ENCODE data around the gene RASGEF1C.

RASGEF1C gene

GRCh38 chr5:180084638-180085561 lies 124.1 kb downstream of the RASGEF1C start:
- Histone ChIP-seq H3K9me3 (ENCODE audit: control insufficient read depth in 2 of 2, low read length in 2 of 2) (no peaks in the 10 kb centered on the region), H3K36me3 (ENCODE audit: control insufficient read depth in 2 of 2, insufficient read depth in 2 of 2, low read length in 2 of 2) (no peaks in the 10 kb centered on the region), H3K9ac (ENCODE audit: low read length in 2 of 2) (no peak overlapping the region), H3K4me1 (ENCODE audit: control insufficient read depth, insufficient read depth, low read length) (no peaks in the 10 kb centered on the region), H3K27ac (ENCODE audit: low read length) (no peak overlapping the region), H3K27me3 (ENCODE audit: control insufficient read depth in 1 of 2, insufficient read depth in 2 of 2, low read length in 2 of 2) (peaks cover 0 to 2% of the 10 kb centered on the region in 2 donors), H3K4me3 (ENCODE audit: low read length in 2 of 2) (no peak overlapping the region)

- Histone ChIP-seq H3K4me3 (ENCODE audit: low read length in 2 of 2) (no peak overlapping the region), H3K27ac (ENCODE audit: low read length) (no peak overlapping the region), H3K36me3 (ENCODE audit: control insufficient read depth in 2 of 2, insufficient read depth in 2 of 2, low read length in 2 of 2) (no peaks in the 10 kb centered on the region), H3K4me1 (ENCODE audit: control insufficient read depth, insufficient read depth, low read length) (no peaks in the 10 kb centered on the region), H3K9me3 (ENCODE audit: control insufficient read depth in 2 of 2, low read length in 2 of 2) (no peaks in the 10 kb centered on the region), H3K27me3 (ENCODE audit: control insufficient read depth in 1 of 2, insufficient read depth in 2 of 2, low read length in 2 of 2) (peaks cover 0 to 5% of the 10 kb centered on the region in 2 donors), H3K9ac (ENCODE audit: low read length in 2 of 2) (no peak overlapping the region)
Measured at GRCh38 chr5:180083529-180084060, 125.4 kb downstream of the RASGEF1C start.

- Histone ChIP-seq H3K27ac (ENCODE audit: low read length) (no peak overlapping the region), H3K27me3 (ENCODE audit: control insufficient read depth in 1 of 2, insufficient read depth in 2 of 2, low read length in 2 of 2) (peaks cover 0 to 5% of the 10 kb centered on the region in 2 donors), H3K36me3 (ENCODE audit: control insufficient read depth in 2 of 2, insufficient read depth in 2 of 2, low read length in 2 of 2) (no peaks in the 10 kb centered on the region), H3K9me3 (ENCODE audit: control insufficient read depth in 2 of 2, low read length in 2 of 2) (no peaks in the 10 kb centered on the region), H3K9ac (ENCODE audit: low read length in 2 of 2) (no peak overlapping the region), H3K4me1 (ENCODE audit: control insufficient read depth, insufficient read depth, low read length) (no peaks in the 10 kb centered on the region), H3K4me3 (ENCODE audit: low read length in 2 of 2) (no peak overlapping the region)
Measured at GRCh38 chr5:180082633-180083420, 126.2 kb downstream of the RASGEF1C start.

- H3K4me1 ChIP-seq (ENCODE audit: control insufficient read depth, insufficient read depth, low read length): no peaks in the 10 kb centered on the region
- no peaks in the 10 kb centered on the region for H3K9me3 ChIP-seq (ENCODE audit: control insufficient read depth in 2 of 2, low read length in 2 of 2)
- no peak overlapping the region for H3K9ac ChIP-seq (ENCODE audit: low read length in 2 of 2)
- no peak overlapping the region for H3K4me3 ChIP-seq (ENCODE audit: low read length in 2 of 2)
- H3K36me3 ChIP-seq (ENCODE audit: control insufficient read depth in 2 of 2, insufficient read depth in 2 of 2, low read length in 2 of 2): no peaks in the 10 kb centered on the region
- peaks cover 0 to 5% of the 10 kb centered on the region in 2 donors for H3K27me3 ChIP-seq (ENCODE audit: control insufficient read depth in 1 of 2, insufficient read depth in 2 of 2, low read length in 2 of 2)
- H3K27ac ChIP-seq (ENCODE audit: low read length): no peak overlapping the region
Measured at GRCh38 chr5:180081481-180081880, 127.5 kb downstream of the RASGEF1C start.

- Histone ChIP-seq H3K27me3 (ENCODE audit: control insufficient read depth in 1 of 2, insufficient read depth in 2 of 2, low read length in 2 of 2) (peaks cover 0 to 5% of the 10 kb centered on the region in 2 donors), H3K27ac (ENCODE audit: low read length) (no peak overlapping the region), H3K4me3 (ENCODE audit: low read length in 2 of 2) (no peak overlapping the region), H3K9ac (ENCODE audit: low read length in 2 of 2) (no peak overlapping the region), H3K36me3 (ENCODE audit: control insufficient read depth in 2 of 2, insufficient read depth in 2 of 2, low read length in 2 of 2) (no peaks in the 10 kb centered on the region), H3K4me1 (ENCODE audit: control insufficient read depth, insufficient read depth, low read length) (no peaks in the 10 kb centered on the region), H3K9me3 (ENCODE audit: control insufficient read depth in 2 of 2, low read length in 2 of 2) (no peaks in the 10 kb centered on the region)
Measured at GRCh38 chr5:180080486-180081280, 128.3 kb downstream of the RASGEF1C start.

- no peaks in the 10 kb centered on the region for H3K4me1 ChIP-seq (ENCODE audit: control insufficient read depth, insufficient read depth, low read length)
- H3K36me3 ChIP-seq (ENCODE audit: control insufficient read depth in 2 of 2, insufficient read depth in 2 of 2, low read length in 2 of 2): no peaks in the 10 kb centered on the region
- H3K9me3 ChIP-seq (ENCODE audit: control insufficient read depth in 2 of 2, low read length in 2 of 2): no peaks in the 10 kb centered on the region
- peaks cover 0 to 5% of the 10 kb centered on the region in 2 donors for H3K27me3 ChIP-seq (ENCODE audit: control insufficient read depth in 1 of 2, insufficient read depth in 2 of 2, low read length in 2 of 2)
- H3K27ac ChIP-seq (ENCODE audit: low read length): no peak overlapping the region
- no peak overlapping the region for H3K9ac ChIP-seq (ENCODE audit: low read length in 2 of 2)
- no peak overlapping the region for H3K4me3 ChIP-seq (ENCODE audit: low read length in 2 of 2)
Measured at GRCh38 chr5:180079702-180080466, 129.1 kb downstream of the RASGEF1C start.

GRCh38 chr5:180078348-180078747 lies 130.7 kb downstream of the RASGEF1C start:
- Histone ChIP-seq H3K9me3 (ENCODE audit: control insufficient read depth in 2 of 2, low read length in 2 of 2) (no peaks in the 10 kb centered on the region), H3K4me1 (ENCODE audit: control insufficient read depth, insufficient read depth, low read length) (no peaks in the 10 kb centered on the region), H3K9ac (ENCODE audit: low read length in 2 of 2) (no peak overlapping the region), H3K36me3 (ENCODE audit: control insufficient read depth in 2 of 2, insufficient read depth in 2 of 2, low read length in 2 of 2) (no peaks in the 10 kb centered on the region), H3K4me3 (ENCODE audit: low read length in 2 of 2) (no peak overlapping the region), H3K27ac (ENCODE audit: low read length) (no peak overlapping the region), H3K27me3 (ENCODE audit: control insufficient read depth in 1 of 2, insufficient read depth in 2 of 2, low read length in 2 of 2) (peaks cover 0 to 5% of the 10 kb centered on the region in 2 donors)

GRCh38 chr5:180077594-180078284 lies 131.3 kb downstream of the RASGEF1C start:
- no peak overlapping the region for H3K27ac ChIP-seq (ENCODE audit: low read length)
- H3K9ac ChIP-seq (ENCODE audit: low read length in 2 of 2): no peak overlapping the region
- no peaks in the 10 kb centered on the region for H3K9me3 ChIP-seq (ENCODE audit: control insufficient read depth in 2 of 2, low read length in 2 of 2)
- no peak overlapping the region for H3K4me3 ChIP-seq (ENCODE audit: low read length in 2 of 2)
- H3K4me1 ChIP-seq (ENCODE audit: control insufficient read depth, insufficient read depth, low read length): no peaks in the 10 kb centered on the region
- H3K36me3 ChIP-seq (ENCODE audit: control insufficient read depth in 2 of 2, insufficient read depth in 2 of 2, low read length in 2 of 2): no peaks in the 10 kb centered on the region
- H3K27me3 ChIP-seq (ENCODE audit: control insufficient read depth in 1 of 2, insufficient read depth in 2 of 2, low read length in 2 of 2): peaks cover 0 to 4% of the 10 kb centered on the region in 2 donors

- H3K27me3 ChIP-seq (ENCODE audit: control insufficient read depth in 1 of 2, insufficient read depth in 2 of 2, low read length in 2 of 2): peaks cover 0 to 3% of the 10 kb centered on the region in 2 donors
- H3K9me3 ChIP-seq (ENCODE audit: control insufficient read depth in 2 of 2, low read length in 2 of 2): no peaks in the 10 kb centered on the region
- no peaks in the 10 kb centered on the region for H3K36me3 ChIP-seq (ENCODE audit: control insufficient read depth in 2 of 2, insufficient read depth in 2 of 2, low read length in 2 of 2)
- H3K9ac ChIP-seq (ENCODE audit: low read length in 2 of 2): no peak overlapping the region
- no peak overlapping the region for H3K27ac ChIP-seq (ENCODE audit: low read length)
- no peak overlapping the region for H3K4me3 ChIP-seq (ENCODE audit: low read length in 2 of 2)
- H3K4me1 ChIP-seq (ENCODE audit: control insufficient read depth, insufficient read depth, low read length): peaks cover 2% of the 10 kb centered on the region
Measured at GRCh38 chr5:180075703-180076102, 133.3 kb downstream of the RASGEF1C start.

Data from stomach smooth muscle (tissue), 2 donors.